GM11168 (cell line): ENCODE data around the gene ACAD9.
"Not testable (repeated sequence)": the region's sequence is repeated elsewhere in the genome, so short reads cannot be mapped to it uniquely, and the experiment has no call there.

Experiments
- in situ Hi-C: fragments of 300-500 bp; cut with MboI; formaldehyde crosslinking; loops from one replicate; pipeline ENCODE4 v1.12.0; 2022; ENCODE audit warnings: low sequenced_read_pairs; ENCODE audit not compliant: unreplicated experiment

Gene ACAD9

DNA sequence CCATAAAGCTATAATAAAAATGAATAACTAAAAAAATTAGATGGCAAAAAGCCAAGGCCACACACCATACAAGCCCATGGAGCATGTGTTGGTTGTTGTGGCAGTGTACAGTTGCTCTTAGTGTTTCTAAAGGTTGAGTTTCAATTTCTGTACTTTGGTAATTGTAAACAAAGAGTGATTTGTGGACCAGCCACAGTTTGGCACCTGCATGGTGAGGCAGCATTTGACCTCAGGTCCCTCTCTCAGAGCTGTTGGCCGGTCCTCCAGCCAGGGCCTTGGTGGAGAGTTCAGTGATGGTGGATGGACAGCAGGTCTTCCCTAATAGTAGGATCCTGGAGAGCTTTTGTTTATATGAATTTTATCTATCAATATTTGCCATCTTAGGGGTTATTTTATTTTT is 5.6 kb downstream of the ACAD9 start:
- in situ Hi-C loops, result no loop called here

DNA sequence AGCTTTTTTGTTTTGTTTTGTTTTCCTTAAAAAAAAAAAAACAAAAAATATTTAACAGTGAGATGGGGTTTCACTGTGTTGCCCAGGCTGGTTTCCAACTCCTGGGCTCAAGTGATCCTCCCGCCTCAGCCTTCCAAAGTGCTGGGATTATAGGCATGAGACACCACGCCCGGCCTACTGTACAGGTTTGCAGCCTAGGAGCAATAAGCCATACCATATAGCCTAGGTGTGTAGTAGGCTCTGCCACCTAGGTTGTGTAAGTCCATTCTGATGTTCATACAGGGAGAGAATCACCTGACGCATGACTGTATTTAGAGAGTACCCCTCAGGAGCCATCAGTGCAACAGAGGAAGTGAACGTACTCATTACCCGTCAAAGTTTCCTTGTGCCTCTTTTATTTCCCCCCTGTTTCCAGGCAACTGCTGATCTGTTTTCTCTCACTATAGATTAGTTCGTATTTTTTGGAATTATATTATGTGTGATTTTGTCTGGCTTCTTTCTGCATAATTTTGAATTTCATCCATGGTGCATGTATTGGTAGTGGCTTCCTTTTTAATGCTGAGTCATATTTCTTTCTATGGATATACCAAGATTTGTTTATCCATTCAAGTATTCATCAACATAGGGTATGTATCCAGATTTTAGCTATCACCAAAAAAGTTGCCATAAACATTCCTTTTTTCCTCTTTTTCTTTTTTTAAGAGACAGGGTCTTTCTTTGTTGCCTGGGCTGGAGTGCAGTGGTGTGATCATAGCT is 9.9 kb downstream of the ACAD9 start:
- in situ Hi-C loops, result no loop called here

- in situ Hi-C loops, result no loop called here
Measured at GRCh38 chr3:128895843-128896697, 16.6 kb downstream of the ACAD9 start.

DNA sequence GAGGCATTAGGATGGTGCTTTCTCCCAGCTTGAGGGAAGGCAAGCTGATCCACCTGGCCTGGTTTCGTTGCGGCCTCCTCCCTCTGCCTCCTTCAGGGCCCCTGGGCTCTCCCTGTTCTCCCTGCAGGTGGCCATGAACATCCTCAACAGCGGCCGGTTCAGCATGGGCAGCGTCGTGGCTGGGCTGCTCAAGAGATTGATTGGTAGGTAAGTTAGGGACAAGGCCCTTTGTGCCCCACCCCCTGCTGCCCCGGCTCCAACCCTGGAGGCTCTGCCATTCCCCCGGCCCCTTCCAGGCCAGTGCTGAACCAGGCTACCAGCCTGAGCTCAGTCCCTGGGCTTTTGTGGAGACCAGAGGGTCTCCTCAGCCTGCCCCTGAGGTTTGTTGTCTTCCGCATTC is 23.0 kb downstream of the ACAD9 start:
- in situ Hi-C loops, result no loop called here

GRCh38 chr3:128903501-128903900 is 24.1 kb downstream of the ACAD9 start:
- in situ Hi-C loops, result no loop called here

GRCh38 chr3:128906031-128906803 is 26.8 kb downstream of the ACAD9 start:
- in situ Hi-C loops, result no loop called here

- in situ Hi-C loops, result no loop called here
Measured at GRCh38 chr3:128906804-128907525, 27.5 kb downstream of the ACAD9 start.

DNA sequence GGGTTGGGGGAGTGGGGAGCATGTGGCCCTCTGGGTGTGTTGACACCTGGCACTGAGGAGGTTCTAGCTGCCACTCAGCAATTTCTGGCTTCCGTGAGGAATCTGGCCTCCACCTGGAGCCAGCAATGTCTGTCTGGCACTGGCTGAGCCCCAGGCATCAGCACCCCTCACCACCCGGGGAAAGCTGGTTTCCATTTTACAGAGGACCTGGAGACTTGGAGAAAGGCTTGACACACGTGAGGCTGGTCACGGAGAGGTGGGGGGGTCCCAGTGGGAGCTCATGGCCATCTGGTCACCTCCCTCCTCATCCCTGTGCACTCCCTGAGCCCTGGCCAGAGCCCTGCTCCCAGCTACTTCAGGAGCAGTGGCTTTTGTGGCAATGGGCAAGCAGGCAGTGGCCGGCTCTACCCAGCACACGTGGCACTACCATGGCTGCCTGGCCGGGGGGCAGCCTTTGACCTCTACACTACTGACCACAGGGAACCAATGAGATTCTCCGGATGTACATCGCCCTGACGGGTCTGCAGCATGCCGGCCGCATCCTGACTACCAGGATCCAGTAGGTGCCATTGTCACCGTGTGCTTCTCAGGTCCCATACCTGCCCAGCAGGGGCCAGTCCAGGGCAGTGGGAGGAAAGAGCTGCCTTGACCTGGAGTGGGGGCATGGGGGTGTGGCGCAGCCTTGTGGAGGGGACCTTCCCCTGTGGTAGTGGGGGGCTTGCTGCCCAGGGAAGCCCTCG is 28.5 kb downstream of the ACAD9 start:
- in situ Hi-C loops, result no loop called here

DNA sequence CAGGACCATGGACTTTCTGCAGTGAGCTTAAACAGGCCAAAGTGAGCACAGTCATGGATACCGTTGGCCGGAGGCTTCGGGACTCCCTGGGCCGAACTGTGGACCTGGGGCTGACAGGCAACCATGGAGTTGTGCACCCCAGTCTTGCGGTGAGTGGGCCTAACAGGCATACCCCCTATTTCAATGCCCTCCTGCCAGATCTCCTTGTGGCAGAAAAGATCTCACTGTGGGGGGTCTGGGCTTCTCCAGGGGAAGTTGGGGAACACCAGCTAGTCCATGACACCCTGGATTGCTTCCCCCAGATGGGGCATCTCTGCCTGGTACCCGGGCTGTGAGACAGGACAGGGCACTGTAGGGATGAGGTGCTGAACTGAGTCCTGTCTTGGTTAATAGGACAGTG is 29.5 kb downstream of the ACAD9 start:
- in situ Hi-C loops, result no loop called here

DNA sequence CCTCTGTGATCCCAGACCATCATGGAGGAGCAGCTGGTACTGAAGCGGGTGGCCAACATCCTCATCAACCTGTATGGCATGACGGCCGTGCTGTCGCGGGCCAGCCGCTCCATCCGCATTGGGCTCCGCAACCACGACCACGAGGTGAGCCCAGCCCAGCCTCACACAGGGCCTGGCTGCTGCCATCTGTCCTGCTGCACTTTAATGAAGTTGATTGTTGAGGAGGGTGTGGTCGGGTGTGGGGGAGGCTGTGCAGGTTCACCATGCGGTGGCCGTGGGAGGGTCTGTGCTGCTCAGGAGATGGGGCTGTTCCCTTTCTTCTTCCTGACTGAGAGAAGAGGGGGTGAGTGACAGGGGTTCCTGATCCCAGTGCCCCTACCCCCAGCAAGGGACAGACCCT is 30.6 kb downstream of the ACAD9 start:
- in situ Hi-C loops, result no loop called here

DNA sequence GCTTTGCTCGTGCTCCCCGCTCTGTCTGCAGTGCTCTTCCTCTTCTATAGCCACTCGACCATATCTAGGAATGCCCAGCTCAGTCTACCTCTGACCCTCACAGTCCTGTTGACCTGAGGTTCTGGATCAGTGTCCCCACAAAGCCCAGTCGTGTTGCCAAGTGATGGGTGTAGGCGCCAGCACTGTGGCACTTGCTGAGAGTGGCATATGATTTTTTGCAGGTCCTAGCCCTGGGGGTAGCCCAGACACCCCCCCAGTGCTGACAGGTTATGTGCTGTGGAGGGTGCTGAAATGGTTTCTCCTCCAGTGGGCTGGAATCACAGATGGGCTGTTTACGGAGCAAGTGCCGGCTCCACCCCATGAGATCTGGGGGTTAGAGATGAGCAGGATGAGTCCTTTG is 32.5 kb downstream of the ACAD9 start:
- in situ Hi-C loops, result no loop called here

- in situ Hi-C loops, result no loop called here
Measured at GRCh38 chr3:128914966-128915645, 35.7 kb downstream of the ACAD9 start.

DNA sequence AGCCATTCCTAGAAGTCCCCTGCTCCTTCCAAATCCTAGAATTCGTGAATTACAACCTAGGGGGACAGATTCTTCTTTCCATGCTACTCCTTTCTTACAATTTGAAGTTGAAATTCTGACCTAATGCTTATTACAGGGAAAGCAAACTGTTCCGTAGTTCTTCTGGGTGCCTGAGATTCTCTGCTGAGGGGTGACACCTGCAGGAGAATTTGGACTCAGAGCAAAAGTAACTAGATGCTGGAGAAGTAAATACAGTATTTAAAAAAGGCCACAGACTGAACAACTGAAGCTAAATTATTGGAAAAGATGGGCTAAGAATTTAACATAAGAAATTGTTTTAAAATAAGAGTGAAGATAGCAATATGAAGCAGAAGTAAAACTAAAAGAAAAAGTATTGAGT is 37.9 kb downstream of the ACAD9 start:
- in situ Hi-C loops, result no loop called here

DNA sequence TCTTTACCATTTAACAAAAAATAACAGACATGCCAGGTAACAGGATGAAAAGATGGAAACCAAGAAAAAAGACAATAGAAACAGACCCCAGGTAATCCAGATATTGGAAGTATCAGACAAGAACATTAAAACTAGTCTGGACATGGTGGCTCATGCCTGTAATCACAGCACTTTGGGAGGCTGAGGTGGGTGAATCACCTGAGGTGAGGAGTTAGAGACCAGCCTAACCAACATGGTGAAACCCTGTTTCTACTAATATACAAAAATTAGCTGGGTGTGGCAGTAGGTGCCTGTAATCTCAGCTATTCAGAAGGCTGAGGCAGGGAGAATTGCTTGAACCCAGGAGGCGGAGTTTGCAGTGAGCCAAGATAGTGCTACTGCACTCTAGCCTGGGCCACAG is 40.6 kb downstream of the ACAD9 start:
- in situ Hi-C loops, result no loop called here

DNA sequence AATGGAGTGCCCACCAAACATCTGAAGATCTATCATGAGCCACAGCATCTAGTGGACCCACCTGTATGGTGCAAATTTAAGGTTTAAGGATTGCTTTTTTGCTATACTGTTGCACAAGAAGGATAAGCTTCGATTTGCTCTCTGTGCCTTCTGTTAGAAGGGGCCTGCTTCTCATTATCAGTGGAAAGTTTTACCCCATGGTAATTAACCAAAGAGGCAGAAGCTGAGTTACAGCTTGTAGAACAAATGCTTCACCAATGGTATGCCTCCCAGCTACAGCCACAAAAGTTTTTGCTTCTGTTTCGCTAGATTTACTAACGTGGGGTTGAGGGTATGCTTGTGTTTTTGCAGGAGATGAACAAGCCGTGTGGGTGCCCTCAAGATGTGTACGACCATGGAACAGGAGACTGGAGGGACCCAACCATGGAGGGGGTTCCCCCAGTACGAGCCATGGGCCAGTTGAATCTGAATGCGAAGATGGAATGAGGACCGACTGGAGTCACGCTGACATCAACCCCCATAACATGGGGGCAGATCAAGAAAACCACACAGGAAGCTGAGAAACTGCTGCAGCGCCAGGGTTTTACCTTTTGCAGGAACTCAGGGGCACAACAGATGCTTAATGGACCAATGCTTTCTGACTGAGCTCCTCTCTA is 43.5 kb downstream of the ACAD9 start:
- in situ Hi-C loops, result no loop called here

GRCh38 chr3:128923576-128923975 is 44.2 kb downstream of the ACAD9 start:
- in situ Hi-C loops, result no loop called here

DNA sequence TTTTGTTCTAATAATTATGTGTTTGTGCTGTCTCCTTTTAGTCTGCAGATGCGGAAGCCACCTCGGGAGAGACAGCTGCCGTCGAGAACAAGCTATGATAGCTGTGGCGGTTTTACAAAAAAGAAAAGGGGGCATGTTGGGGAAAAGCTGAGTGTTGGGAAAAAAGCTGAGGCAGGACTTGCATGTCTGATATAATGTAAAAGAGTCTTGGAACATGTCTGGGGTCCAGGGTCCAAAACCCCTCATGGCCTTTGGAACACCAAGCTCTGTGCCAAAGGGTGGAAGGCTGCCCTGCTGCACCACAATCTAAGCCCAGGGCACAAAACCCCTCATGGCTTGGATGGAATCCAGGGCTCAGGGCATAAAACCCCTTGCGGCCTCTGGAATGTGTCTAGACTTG is 44.6 kb downstream of the ACAD9 start:
- in situ Hi-C loops, result not testable (repeated sequence)

- in situ Hi-C loops, result no loop called here
Measured at GRCh38 chr3:128929364-128929763, 49.9 kb downstream of the ACAD9 start.

DNA sequence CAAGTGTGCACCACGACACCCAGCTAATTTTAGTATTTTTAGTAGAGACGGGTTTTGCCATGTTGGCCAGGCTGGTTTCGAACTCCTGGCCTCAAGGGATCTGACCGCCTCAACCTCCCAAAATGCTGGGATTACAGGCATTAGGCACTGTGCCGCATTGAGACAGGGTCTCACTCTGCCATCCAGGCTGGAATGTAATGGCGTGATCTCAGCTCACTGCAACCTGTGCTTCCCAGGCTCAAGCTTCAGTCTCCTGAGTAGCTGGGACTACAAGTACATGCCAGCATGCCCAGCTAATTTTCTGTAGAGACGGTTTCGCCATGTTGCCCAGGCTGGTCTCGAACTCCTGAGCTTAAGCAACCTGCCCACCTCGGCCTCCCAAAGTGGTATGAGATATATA is 51.6 kb downstream of the ACAD9 start:
- in situ Hi-C loops, result no loop called here
